ENCODE data around the gene SPP1. TPM values are rescaled to one million over a fixed set of nuclear protein-coding genes. Genes with fewer than 3 reads are reported as not detected.

The SPP1 gene
- total RNA-seq, 2 donors from 2014 or later = 3.9 to 11.6 TPM

DNA sequence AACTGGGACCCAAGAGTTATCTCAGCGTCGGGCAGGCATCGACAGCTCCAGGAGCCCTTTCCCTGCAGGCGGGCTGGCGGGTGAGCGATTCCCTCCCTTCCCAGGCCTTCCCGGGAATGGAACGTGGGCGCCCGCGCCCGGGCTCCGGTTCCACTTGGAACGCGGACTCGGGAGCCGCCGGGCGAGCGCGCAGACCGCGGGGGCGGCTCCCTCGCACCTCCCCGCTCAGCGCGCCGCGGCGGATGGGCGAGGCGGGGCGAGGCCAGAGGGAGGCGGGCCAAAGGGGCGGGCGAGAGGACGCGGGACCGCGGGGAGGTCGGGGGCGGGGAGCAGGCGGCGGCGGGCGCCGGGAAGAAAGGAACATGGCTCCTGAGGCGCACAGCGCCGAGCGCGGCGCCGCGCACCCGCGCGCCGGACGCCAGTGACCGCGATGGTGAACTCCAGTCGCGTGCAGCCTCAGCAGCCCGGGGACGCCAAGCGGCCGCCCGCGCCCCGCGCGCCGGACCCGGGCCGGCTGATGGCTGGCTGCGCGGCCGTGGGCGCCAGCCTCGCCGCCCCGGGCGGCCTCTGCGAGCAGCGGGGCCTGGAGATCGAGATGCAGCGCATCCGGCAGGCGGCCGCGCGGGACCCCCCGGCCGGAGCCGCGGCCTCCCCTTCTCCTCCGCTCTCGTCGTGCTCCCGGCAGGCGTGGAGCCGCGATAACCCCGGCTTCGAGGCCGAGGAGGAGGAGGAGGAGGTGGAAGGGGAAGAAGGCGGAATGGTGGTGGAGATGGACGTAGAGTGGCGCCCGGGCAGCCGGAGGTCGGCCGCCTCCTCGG lies 32.0 kb downstream of the SPP1 start, which contains the start of gene PKD2:
TSS of gene PKD2 (plus strand) at position 332 of the 818 bp plus-strand sequence. CDS start at position 431, 99 bp downstream.
- H3K9ac ChIP-seq (ENCODE audit: low read depth in 2 of 2, low read length in 2 of 2) = peak within 1 kb of the TSS; percentile 29 to 87
- no peaks in the 10 kb centered on the region for H3K36me3 ChIP-seq
- H3K27me3 ChIP-seq = no peaks in the 10 kb centered on the region
- DNase-seq = peak; percentile 89
- peak within 1 kb of the TSS; percentile 90 for H3K4me3 ChIP-seq
- H3K27ac ChIP-seq = peak within 1 kb of the TSS; percentile 72
- TF ChIP-seq, protein P1, sequence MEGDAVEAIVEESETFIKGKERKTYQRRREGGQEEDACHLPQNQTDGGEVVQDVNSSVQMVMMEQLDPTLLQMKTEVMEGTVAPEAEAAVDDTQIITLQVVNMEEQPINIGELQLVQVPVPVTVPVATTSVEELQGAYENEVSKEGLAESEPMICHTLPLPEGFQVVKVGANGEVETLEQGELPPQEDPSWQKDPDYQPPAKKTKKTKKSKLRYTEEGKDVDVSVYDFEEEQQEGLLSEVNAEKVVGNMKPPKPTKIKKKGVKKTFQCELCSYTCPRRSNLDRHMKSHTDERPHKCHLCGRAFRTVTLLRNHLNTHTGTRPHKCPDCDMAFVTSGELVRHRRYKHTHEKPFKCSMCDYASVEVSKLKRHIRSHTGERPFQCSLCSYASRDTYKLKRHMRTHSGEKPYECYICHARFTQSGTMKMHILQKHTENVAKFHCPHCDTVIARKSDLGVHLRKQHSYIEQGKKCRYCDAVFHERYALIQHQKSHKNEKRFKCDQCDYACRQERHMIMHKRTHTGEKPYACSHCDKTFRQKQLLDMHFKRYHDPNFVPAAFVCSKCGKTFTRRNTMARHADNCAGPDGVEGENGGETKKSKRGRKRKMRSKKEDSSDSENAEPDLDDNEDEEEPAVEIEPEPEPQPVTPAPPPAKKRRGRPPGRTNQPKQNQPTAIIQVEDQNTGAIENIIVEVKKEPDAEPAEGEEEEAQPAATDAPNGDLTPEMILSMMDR (IDR thresholded peaks at IDR 0.05) = no peak
- intact Hi-C loops (cut with DNase I) = no loop called here
- no peaks in the 10 kb centered on the region for H3K9me3 ChIP-seq
- no peaks in the 10 kb centered on the region for H3K4me1 ChIP-seq

DNA sequence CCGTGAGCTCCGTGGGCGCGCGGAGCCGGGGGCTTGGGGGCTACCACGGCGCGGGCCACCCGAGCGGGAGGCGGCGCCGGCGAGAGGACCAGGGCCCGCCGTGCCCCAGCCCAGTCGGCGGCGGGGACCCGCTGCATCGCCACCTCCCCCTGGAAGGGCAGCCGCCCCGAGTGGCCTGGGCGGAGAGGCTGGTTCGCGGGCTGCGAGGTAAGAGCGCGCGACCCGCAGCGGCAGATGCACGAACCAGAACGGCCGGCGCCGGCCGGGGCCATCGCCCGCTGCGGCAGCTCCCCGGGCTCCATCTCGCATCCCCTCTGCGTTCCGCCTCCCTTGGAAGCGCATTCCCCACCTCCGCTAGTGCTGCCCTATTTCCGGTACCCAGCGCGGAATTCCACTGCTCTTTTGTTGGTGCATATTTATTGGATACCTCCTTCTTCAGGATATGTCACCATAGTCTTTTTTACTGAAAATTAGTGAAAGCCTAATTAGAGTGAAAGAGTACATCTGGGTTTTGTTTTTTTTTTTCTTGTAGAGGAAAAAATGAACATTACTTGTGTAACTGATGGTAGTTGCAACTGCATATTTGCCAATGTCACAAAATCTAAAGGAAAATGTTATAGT lies 32.7 kb downstream of the SPP1 start:
- Histone ChIP-seq H3K27me3 (no peaks in the 10 kb centered on the region), H3K27ac (peak overlapping the region; percentile 72), H3K4me3 (peak overlapping the region; percentile 90), H3K9ac (ENCODE audit: low read depth in 2 of 2, low read length in 2 of 2) (peak overlapping the region in 1 of 2 donors; percentile 87), H3K4me1 (no peaks in the 10 kb centered on the region), H3K36me3 (no peaks in the 10 kb centered on the region), H3K9me3 (no peaks in the 10 kb centered on the region)
- TF ChIP-seq, protein P1 (IDR thresholded peaks at IDR 0.05) = no peak
- intact Hi-C loops (cut with DNase I) = no loop called here
- DNase-seq = peak; percentile 61

DNA sequence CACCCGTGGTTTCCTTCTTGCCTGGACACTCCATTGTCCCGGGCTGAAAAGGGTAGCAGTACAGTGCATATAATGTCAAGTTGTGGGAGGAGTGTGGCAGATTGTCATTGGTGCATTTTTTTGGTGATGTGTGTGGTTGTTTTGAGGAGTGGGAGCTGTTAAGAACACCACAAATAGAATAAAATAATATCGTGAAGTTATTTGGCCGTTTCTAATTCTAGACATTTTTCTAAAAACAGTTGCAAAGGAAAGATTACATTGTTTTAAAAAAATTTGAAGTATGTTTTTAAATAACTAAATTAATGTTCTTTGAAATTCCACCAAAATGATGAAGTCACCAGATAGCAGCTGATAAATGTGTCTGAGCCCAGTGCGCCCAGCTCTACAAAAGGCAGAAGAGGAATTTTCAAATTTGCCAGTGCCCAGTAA lies 33.2 kb downstream of the SPP1 start:
- Histone ChIP-seq H3K4me1 (no peaks in the 10 kb centered on the region), H3K9ac (ENCODE audit: low read depth in 2 of 2, low read length in 2 of 2) (no peak overlapping the region), H3K4me3 (peak overlapping the region; percentile 90), H3K27me3 (no peaks in the 10 kb centered on the region), H3K36me3 (no peaks in the 10 kb centered on the region), H3K27ac (peak overlapping the region; percentile 72), H3K9me3 (no peaks in the 10 kb centered on the region)
- DNase-seq = no peak
- intact Hi-C loops (cut with DNase I) = no loop called here
- TF ChIP-seq, protein P1 (IDR thresholded peaks at IDR 0.05) = no peak

DNA sequence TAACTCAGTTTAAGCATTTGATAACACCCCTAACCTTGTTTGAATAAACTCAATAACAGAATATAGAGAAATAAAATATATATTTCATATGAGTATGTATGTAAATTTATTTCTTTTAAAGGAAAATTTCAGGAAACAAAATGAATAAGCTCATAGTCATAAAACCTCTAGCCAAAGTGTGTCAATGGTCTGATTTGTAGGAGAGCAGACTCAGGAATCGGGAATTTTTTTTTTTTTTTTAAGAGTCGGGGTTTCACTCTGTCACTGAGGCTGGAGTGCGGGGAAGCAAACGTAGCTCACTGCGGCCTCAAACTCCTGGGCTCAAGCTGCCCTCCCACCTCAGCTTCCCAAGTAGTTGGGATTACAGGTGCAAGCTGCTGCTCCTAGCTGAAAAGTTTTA lies 34.4 kb downstream of the SPP1 start:
- no peaks in the 10 kb centered on the region for H3K27me3 ChIP-seq
- H3K4me1 ChIP-seq = no peaks in the 10 kb centered on the region
- TF ChIP-seq, protein P1 (IDR thresholded peaks at IDR 0.05) = no peak
- no peak for DNase-seq
- intact Hi-C loops (cut with DNase I) = no loop called here
- H3K27ac ChIP-seq = no peak overlapping the region
- H3K4me3 ChIP-seq = no peak overlapping the region
- no peaks in the 10 kb centered on the region for H3K9me3 ChIP-seq
- H3K36me3 ChIP-seq = no peaks in the 10 kb centered on the region
- H3K9ac ChIP-seq (ENCODE audit: low read depth in 2 of 2, low read length in 2 of 2) = no peak overlapping the region

DNA sequence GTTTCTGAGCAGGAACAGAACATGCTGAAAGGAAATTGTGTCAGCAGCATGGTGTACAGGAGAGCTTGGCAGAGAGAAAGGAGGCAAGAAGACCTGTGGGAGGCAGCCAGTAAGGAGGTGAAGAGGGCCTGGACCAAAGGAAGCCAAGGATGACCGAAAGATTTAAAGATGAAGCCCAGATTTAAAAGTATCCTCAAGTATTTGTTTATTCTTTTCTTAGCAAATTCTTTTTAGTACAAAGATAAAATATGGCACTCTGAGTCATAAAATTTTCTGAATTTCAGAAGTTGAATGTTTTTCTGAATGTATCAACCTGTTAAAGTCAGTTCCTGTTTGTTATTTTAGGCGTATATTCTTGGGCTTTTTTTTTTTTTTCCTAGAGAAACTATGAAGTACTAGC lies 35.5 kb downstream of the SPP1 start:
- no peak for DNase-seq
- Histone ChIP-seq H3K4me3 (no peak overlapping the region), H3K27ac (no peak overlapping the region), H3K4me1 (no peaks in the 10 kb centered on the region), H3K9me3 (no peaks in the 10 kb centered on the region), H3K9ac (ENCODE audit: low read depth in 2 of 2, low read length in 2 of 2) (no peak overlapping the region), H3K27me3 (no peaks in the 10 kb centered on the region), H3K36me3 (no peaks in the 10 kb centered on the region)
- TF ChIP-seq, protein P1 (IDR thresholded peaks at IDR 0.05) = no peak
- intact Hi-C loops (cut with DNase I) = no loop called here
